Peyer's patch (tissue), 4 donors: Measurements from ENCODE around the gene COX6A2.

Experiments used
- POLR2A ChIP-seq, 2 donors: fragments of 450-650 bp; IDR thresholded peaks; one replicate each; pipeline ENCODE4 v1.5.1; 2017; ENCODE audit warnings: antibody characterized with exemption in 2 of 2, mild to moderate bottlenecking in 2 of 2, moderate library complexity in 2 of 2
- TF ChIP-seq, protein P1 (sequence below), 6 experiments: fragments of 450-650 bp in 4 of 6; fragments of 200-600 bp in 2 of 6; sonication (generic) in 1 of 6; IDR thresholded peaks; one replicate each; pipeline ENCODE4 v1.5.1; 2017 to 2019; ENCODE audit warnings: antibody characterized with exemption in 6 of 6, mild to moderate bottlenecking in 3 of 6, moderate library complexity in 1 of 6

DNA sequence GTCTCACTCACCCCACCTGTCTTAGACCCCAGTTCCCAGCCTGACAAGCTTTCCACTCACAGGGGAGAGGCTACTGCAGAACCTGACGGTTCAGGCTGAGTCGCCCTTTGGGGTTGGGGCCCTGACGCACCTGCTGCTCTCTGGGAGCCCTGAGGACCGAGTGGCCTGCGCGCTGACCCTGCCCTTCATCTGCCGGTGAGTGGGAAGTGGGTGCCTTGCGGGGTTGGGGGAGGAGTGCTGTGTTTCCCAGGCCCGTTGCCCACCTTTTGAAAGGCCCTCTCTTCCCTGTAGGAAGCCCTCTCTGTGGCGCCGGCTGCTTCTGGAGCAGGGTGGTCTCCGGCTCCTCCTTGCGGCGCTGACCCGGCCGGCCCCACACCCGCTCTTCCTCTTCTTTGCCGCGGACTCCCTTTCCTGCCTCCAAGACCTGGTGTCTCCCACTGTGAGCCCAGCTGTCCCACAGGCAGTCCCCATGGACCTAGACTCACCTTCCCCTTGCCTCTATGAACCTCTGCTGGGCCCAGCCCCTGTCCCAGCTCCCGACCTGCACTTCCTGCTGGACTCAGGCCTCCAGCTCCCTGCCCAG is 37.7 kb upstream of the COX6A2 start:
- TF ChIP-seq, protein P1, sequence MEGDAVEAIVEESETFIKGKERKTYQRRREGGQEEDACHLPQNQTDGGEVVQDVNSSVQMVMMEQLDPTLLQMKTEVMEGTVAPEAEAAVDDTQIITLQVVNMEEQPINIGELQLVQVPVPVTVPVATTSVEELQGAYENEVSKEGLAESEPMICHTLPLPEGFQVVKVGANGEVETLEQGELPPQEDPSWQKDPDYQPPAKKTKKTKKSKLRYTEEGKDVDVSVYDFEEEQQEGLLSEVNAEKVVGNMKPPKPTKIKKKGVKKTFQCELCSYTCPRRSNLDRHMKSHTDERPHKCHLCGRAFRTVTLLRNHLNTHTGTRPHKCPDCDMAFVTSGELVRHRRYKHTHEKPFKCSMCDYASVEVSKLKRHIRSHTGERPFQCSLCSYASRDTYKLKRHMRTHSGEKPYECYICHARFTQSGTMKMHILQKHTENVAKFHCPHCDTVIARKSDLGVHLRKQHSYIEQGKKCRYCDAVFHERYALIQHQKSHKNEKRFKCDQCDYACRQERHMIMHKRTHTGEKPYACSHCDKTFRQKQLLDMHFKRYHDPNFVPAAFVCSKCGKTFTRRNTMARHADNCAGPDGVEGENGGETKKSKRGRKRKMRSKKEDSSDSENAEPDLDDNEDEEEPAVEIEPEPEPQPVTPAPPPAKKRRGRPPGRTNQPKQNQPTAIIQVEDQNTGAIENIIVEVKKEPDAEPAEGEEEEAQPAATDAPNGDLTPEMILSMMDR (IDR thresholded peaks at IDR 0.05), result no peak
- no peak for TF ChIP-seq POLR2A (IDR thresholded peaks at IDR 0.05)
